Neural cell (in vitro differentiated cells): ENCODE data around the gene SKIDA1. TPM values are rescaled to one million over a fixed set of nuclear protein-coding genes. Genes with fewer than 3 reads are reported as not detected.

Source experiments
- H2AFZ ChIP-seq: fragments of 200-600, 300-800 bp; sonication (generic), shearing (Covaris generic); 2 replicates; pipeline ENCODE4 v1.6.0; 2014; ENCODE audit warnings: low read depth, mild to moderate bottlenecking, antibody characterized with exemption, low read length, moderate library complexity
- H3F3A ChIP-seq: fragments of 200-600 bp; shearing (Covaris generic); 2 replicates; pipeline ENCODE4 v1.6.1; 2016; ENCODE audit warnings: mild to moderate bottlenecking, moderate library complexity, mixed read lengths, antibody characterized with exemption, low read length; ENCODE audit not compliant: insufficient read depth, poor library complexity, severe bottlenecking
- H3K27ac ChIP-seq: fragments of 200-600, 300-800 bp; sonication (generic), shearing (Covaris generic); 2 replicates; pipeline ENCODE4 v1.5.1; 2014; ENCODE audit warnings: mild to moderate bottlenecking, low read length, moderate library complexity
- H3K27me3 ChIP-seq: fragments of 300-800, 200-600 bp; sonication (generic), shearing (Covaris generic); 2 replicates; pipeline ENCODE4 v1.6.0; 2014; ENCODE audit warnings: mild to moderate bottlenecking, low read depth, low read length, moderate library complexity; ENCODE audit not compliant: insufficient read depth
- H3K36me3 ChIP-seq: fragments of 300-800, 200-600 bp; sonication (generic), shearing (Covaris generic); 2 replicates; pipeline ENCODE4 v1.5.1; 2014; ENCODE audit warnings: mild to moderate bottlenecking, antibody characterized with exemption, low read length, moderate library complexity; ENCODE audit not compliant: insufficient read depth
- H3K4me2 ChIP-seq: fragments of 300-800, 200-600 bp; sonication (generic), shearing (Covaris generic); 2 replicates; pipeline ENCODE4 v1.6.0; 2014; ENCODE audit warnings: mild to moderate bottlenecking, low read length
- H3K4me3 ChIP-seq: fragments of 300-800, 200-600 bp; sonication (generic), shearing (Covaris generic); 2 replicates; pipeline ENCODE4 v1.5.1; 2014; ENCODE audit warnings: mild to moderate bottlenecking, low read length, moderate library complexity
- H3K79me2 ChIP-seq: fragments of 200-600 bp; shearing (Covaris generic); replicated peaks from 2 replicates; pipeline ENCODE4 v1.6.0; 2014; ENCODE audit warnings: mild to moderate bottlenecking, low read length, moderate library complexity; ENCODE audit not compliant: insufficient read depth
- H3K9ac ChIP-seq: fragments of 300-800, 200-600 bp; sonication (generic), shearing (Covaris generic); 2 replicates; pipeline ENCODE4 v1.6.1; 2016; ENCODE audit warnings: mild to moderate bottlenecking, low read length, mixed read lengths
- H3K9me2 ChIP-seq: fragments of 200-600 bp; shearing (Covaris generic); 2 replicates; pipeline ENCODE4 v1.6.1; 2016; ENCODE audit warnings: mild to moderate bottlenecking, low read length, mixed read lengths; ENCODE audit not compliant: insufficient read depth
- H3K9me3 ChIP-seq: fragments of 200-600, 300-800 bp; sonication (generic), shearing (Covaris generic); 2 replicates; pipeline ENCODE4 v1.6.1; 2016; ENCODE audit warnings: mild to moderate bottlenecking, mixed run types, low read length, moderate library complexity, mixed read lengths
- H4K20me1 ChIP-seq: fragments of 200-600 bp; shearing (Covaris generic); 2 replicates; pipeline ENCODE4 v1.6.1; 2016; ENCODE audit warnings: mild to moderate bottlenecking, mixed run types; ENCODE audit not compliant: insufficient read depth
- EP300 ChIP-seq: fragments of 450-650 bp; conservative IDR thresholded peaks from 2 replicates; pipeline ENCODE4 v1.6.1; 2014; ENCODE audit warnings: antibody characterized with exemption, mild to moderate bottlenecking, moderate library complexity; ENCODE audit not compliant: poor library complexity, severe bottlenecking
- EZH2 ChIP-seq: fragments of 200-600, 300-800 bp; shearing (Covaris generic), sonication (generic); IDR thresholded peaks from 2 replicates; pipeline ENCODE4 v1.6.1; 2014; ENCODE audit warnings: antibody characterized with exemption, low read length, borderline replicate concordance, mild to moderate bottlenecking; ENCODE audit not compliant: insufficient read depth, poor library complexity, severe bottlenecking
- MXI1 ChIP-seq: fragments of 450-650 bp; conservative IDR thresholded peaks from 2 replicates; pipeline ENCODE4 v1.6.1; 2014; ENCODE audit warnings: antibody characterized with exemption, mild to moderate bottlenecking; ENCODE audit not compliant: poor library complexity, severe bottlenecking
- POLR2AphosphoS5 ChIP-seq: IDR thresholded peaks from 2 replicates; pipeline ENCODE4 v1.6.1; 2012
- RAD21 ChIP-seq: fragments of 450-650 bp; conservative IDR thresholded peaks from 2 replicates; pipeline ENCODE4 v1.6.1; 2014; ENCODE audit warnings: antibody characterized with exemption, mild to moderate bottlenecking, moderate library complexity
- REST ChIP-seq: IDR thresholded peaks from 2 replicates; pipeline ENCODE4 v1.6.1; 2012; ENCODE audit warnings: borderline replicate concordance
- SMC3 ChIP-seq: fragments of 450-650 bp; conservative IDR thresholded peaks from 2 replicates; pipeline ENCODE4 v1.6.1; 2014; ENCODE audit warnings: antibody characterized with exemption, mild to moderate bottlenecking, moderate library complexity; ENCODE audit not compliant: poor library complexity
- TAF1 ChIP-seq: IDR thresholded peaks from 2 replicates; pipeline ENCODE4 v1.6.1; 2012; ENCODE audit warnings: low read depth
- polyA plus RNA-seq: library from polyadenylated mRNA; depleted of rRNA; stranded (reverse); fragments of >200 nt; gene quantifications from 2 replicates; pipeline ENCODE4 v1.2.3, GENCODE V29; 2014
- TF ChIP-seq, protein P1 (sequence below): fragments of 450-650 bp; IDR thresholded peaks from 2 replicates; pipeline ENCODE4 v1.5.1; 2014; ENCODE audit warnings: antibody characterized with exemption, mild to moderate bottlenecking, moderate library complexity; ENCODE audit not compliant: poor library complexity, severe bottlenecking

The SKIDA1 gene
- polyA plus RNA-seq, 1 donor from 2014 or later, result 3.7 TPM

- H4K20me1 ChIP-seq, result no peaks in the 10 kb centered on the region
- peak overlapping the region; percentile 65 for H3K4me3 ChIP-seq
- peaks cover 74% of the 10 kb centered on the region for H3K79me2 ChIP-seq
Observed at GRCh38 chr10:21528236-21529031, 3.0 kb upstream of the SKIDA1 start.

DNA sequence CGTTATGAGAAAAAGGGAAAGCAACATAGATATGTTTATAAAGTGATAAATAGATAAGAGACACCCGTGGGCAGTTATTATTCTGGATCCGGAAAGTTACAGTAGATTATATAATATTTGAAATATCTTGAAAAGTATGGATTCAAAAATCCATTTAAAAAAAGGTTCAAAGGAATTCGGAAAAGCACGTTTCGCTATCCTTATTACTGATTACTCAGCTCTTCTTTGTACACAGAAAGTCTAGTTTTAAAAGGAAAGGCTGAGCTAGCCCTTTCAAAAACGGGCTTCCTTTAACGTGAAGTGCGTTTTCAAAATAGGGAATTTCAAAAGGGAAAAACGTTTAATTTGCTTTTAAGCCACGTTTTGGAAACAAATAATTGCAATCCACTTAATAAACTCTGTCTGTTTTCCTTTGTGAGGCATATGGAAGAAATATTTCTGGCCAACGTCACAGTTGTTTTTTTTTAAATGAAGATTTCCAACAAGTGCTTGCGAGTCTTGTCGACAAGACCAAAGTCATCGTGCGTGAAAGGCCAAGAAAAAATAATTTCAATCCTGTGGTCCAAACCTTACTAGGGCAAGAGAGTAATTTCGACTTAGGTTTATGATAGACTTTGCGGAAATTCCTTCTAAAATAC, 2.2 kb upstream of the SKIDA1 start:
- H2AFZ ChIP-seq, result no peak overlapping the region

More at GRCh38 chr10:21528236-21529031, 3.0 kb upstream of the SKIDA1 start:
- H3K9me2 ChIP-seq, result no peaks in the 10 kb centered on the region
- peaks cover 7% of the 10 kb centered on the region for H3F3A ChIP-seq
- H3K9me3 ChIP-seq, result no peaks in the 10 kb centered on the region
- H3K36me3 ChIP-seq, result no peaks in the 10 kb centered on the region
- H3K27me3 ChIP-seq, result peaks cover 21% of the 10 kb centered on the region
- H3K4me2 ChIP-seq, result no peak overlapping the region
- H3K9ac ChIP-seq, result peak overlapping the region; percentile 71
- H3K27ac ChIP-seq, result no peak overlapping the region
- H2AFZ ChIP-seq, result no peak overlapping the region
- TF ChIP-seq POLR2AphosphoS5 (peak; percentile 4), RAD21 (no peak)

More for the DNA sequence above, 2.2 kb upstream of the SKIDA1 start:
- Histone ChIP-seq H3K9me2 (no peaks in the 10 kb centered on the region), H3K79me2 (peaks cover 79% of the 10 kb centered on the region), H3K36me3 (no peaks in the 10 kb centered on the region), H3K4me2 (peak overlapping the region; percentile 56), H3K27me3 (peaks cover 21% of the 10 kb centered on the region), H3F3A (peaks cover 3% of the 10 kb centered on the region), H3K9ac (peak overlapping the region; percentile 71), H4K20me1 (no peaks in the 10 kb centered on the region), H3K27ac (peak overlapping the region; percentile 33), H3K9me3 (no peaks in the 10 kb centered on the region), H3K4me3 (peak overlapping the region; percentile 65)
- TF ChIP-seq POLR2AphosphoS5, result no peak
- TF ChIP-seq SMC3, result no peak
- no peak for TF ChIP-seq REST
- TF ChIP-seq TAF1, result no peak
- no peak for TF ChIP-seq MXI1
- TF ChIP-seq, protein P1, sequence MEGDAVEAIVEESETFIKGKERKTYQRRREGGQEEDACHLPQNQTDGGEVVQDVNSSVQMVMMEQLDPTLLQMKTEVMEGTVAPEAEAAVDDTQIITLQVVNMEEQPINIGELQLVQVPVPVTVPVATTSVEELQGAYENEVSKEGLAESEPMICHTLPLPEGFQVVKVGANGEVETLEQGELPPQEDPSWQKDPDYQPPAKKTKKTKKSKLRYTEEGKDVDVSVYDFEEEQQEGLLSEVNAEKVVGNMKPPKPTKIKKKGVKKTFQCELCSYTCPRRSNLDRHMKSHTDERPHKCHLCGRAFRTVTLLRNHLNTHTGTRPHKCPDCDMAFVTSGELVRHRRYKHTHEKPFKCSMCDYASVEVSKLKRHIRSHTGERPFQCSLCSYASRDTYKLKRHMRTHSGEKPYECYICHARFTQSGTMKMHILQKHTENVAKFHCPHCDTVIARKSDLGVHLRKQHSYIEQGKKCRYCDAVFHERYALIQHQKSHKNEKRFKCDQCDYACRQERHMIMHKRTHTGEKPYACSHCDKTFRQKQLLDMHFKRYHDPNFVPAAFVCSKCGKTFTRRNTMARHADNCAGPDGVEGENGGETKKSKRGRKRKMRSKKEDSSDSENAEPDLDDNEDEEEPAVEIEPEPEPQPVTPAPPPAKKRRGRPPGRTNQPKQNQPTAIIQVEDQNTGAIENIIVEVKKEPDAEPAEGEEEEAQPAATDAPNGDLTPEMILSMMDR, result no peak
- TF ChIP-seq RAD21, result no peak
- TF ChIP-seq EZH2, result no peak
- TF ChIP-seq EP300, result no peak
